Measurements from ENCODE around the gene RPGRIP1L. TPM values are rescaled to one million over a fixed set of nuclear protein-coding genes. Genes with fewer than 3 reads are reported as not detected.

The RPGRIP1L gene
- total RNA-seq, 4 donors from 2014 or later = 0.53 to 0.75 (median 0.68) TPM

GRCh38 chr16:53713403-53714204, 9.9 kb upstream of the RPGRIP1L start:
- Histone ChIP-seq H3K27ac (no peak overlapping the region), H3K4me3 (no peak overlapping the region), H3K27me3 (no peaks in the 10 kb centered on the region), H3K4me1 (peaks cover 47 to 48% of the 10 kb centered on the region in 2 donors), H3K9me3 (no peaks in the 10 kb centered on the region), H3K36me3 (no peaks in the 10 kb centered on the region)
- ATAC-seq = no peak
- in situ Hi-C loops (cut with MboI; ENCODE audit: low sequenced_read_pairs in 4 of 4) (no loop called here), intact Hi-C loops (cut with DNase I; ENCODE audit: low total_unique reads) (no loop called here)
- no peak for TF ChIP-seq POLR2A (IDR thresholded peaks at IDR 0.05)
- TF ChIP-seq CTCF (IDR thresholded peaks at IDR 0.05 in 4 of 5, conservative IDR thresholded peaks at IDR 0.05 in 1 of 5) = no peak
- DNase-seq = no peak

DNA sequence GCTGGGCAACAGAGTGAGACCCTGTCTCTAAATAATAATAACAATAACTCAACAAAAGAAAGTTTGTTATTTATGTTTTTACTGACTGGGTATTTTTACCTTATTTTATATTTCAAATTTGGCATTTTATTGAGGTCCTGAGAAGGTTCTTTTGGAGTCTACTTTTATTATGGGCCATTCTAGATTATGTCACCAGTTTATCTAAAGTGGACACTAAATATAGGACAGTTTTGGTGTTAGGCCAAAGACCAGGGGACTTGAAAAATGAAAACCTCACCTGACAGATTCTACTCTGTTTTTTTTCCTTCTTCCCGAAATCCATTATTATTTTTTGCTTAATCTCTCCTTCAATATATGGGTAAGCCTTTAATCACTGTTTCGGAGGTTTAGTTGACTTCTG, 8.4 kb upstream of the RPGRIP1L start:
- ATAC-seq = no peak
- intact Hi-C loops (cut with DNase I; ENCODE audit: low total_unique reads) = no loop called here
- TF ChIP-seq POLR2A (IDR thresholded peaks at IDR 0.05) (no peak), CTCF (IDR thresholded peaks at IDR 0.05 in 4 of 5, conservative IDR thresholded peaks at IDR 0.05 in 1 of 5) (no peak)
- Histone ChIP-seq H3K27me3 (no peaks in the 10 kb centered on the region), H3K9me3 (no peaks in the 10 kb centered on the region), H3K36me3 (no peaks in the 10 kb centered on the region), H3K27ac (no peak overlapping the region), H3K4me1 (peaks cover 43 to 48% of the 10 kb centered on the region in 2 donors), H3K4me3 (no peak overlapping the region)
- DNase-seq = no peak
- in situ Hi-C loops (cut with MboI; ENCODE audit: low sequenced_read_pairs in 4 of 4) = no loop called here

DNA sequence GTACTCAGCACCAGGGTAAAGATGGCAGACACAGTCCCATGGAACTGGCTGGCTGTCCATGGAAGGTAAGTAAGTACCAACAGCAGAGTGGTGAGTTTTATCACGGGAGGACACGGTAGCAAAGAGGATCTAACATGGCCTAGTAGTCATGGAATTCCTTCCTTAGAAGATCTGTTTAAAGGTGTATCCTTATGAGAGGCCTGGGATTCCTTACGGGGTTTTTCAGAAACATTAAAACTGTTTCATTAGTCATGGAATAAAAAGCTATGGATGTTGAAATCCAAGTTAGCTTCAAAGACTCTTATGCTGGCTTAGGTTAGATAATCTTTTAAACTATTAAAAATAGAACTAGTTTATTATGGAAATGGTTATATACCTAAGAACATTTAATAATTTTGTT, 7.7 kb upstream of the RPGRIP1L start:
- H3K4me1 ChIP-seq = peaks cover 43 to 48% of the 10 kb centered on the region in 2 donors

GRCh38 chr16:53708490-53708889, 4.8 kb upstream of the RPGRIP1L start:
- DNase-seq (no peak), ATAC-seq (no peak)
- no peak overlapping the region for H3K4me3 ChIP-seq
- in situ Hi-C loops (cut with MboI; ENCODE audit: low sequenced_read_pairs in 4 of 4) (no loop called here), intact Hi-C loops (cut with DNase I; ENCODE audit: low total_unique reads) (loop anchor here (5.0 to 10.0 kb wide), 2 partner anchors 159 to 1966 kb away; no protein-coding TSS in a partner anchor)
- H3K27me3 ChIP-seq = no peaks in the 10 kb centered on the region
- H3K4me1 ChIP-seq = peaks cover 26 to 37% of the 10 kb centered on the region in 2 donors
- TF ChIP-seq POLR2A (IDR thresholded peaks at IDR 0.05) = no peak
- no peak for TF ChIP-seq CTCF (IDR thresholded peaks at IDR 0.05 in 4 of 5, conservative IDR thresholded peaks at IDR 0.05 in 1 of 5)
- no peak overlapping the region for H3K27ac ChIP-seq
- H3K9me3 ChIP-seq = no peaks in the 10 kb centered on the region
- no peaks in the 10 kb centered on the region for H3K36me3 ChIP-seq

More for the DNA sequence above, 7.7 kb upstream of the RPGRIP1L start:
- Histone ChIP-seq H3K9me3 (no peaks in the 10 kb centered on the region), H3K27me3 (no peaks in the 10 kb centered on the region), H3K4me3 (no peak overlapping the region), H3K27ac (no peak overlapping the region), H3K36me3 (no peaks in the 10 kb centered on the region)
- in situ Hi-C loops (cut with MboI; ENCODE audit: low sequenced_read_pairs in 4 of 4) = no loop called here
- intact Hi-C loops (cut with DNase I; ENCODE audit: low total_unique reads) = no loop called here
- no peak for DNase-seq
- TF ChIP-seq POLR2A (IDR thresholded peaks at IDR 0.05) (no peak), CTCF (IDR thresholded peaks at IDR 0.05 in 4 of 5, conservative IDR thresholded peaks at IDR 0.05 in 1 of 5) (no peak)
- ATAC-seq = no peak

Measured in gastrocnemius medialis (tissue), 4 donors.